GM12878 (cell line): Measurements from ENCODE around the gene TMEM161A. TPM values are rescaled to one million over a fixed set of nuclear protein-coding genes. Genes with fewer than 3 reads are reported as not detected.

Experiments
- ATAC-seq: fragments of 200-7000 bp; cut with Tn5 transposase; 3 replicates; pipeline ENCODE4 v1.9.1; 2020; ENCODE audit warnings: mild to moderate bottlenecking, moderate library complexity
- BruUV-seq: library from RNA; stranded (reverse); fragments of 400-500 nt; replicated peaks from 2 replicates; lab custom pipeline; 2021; lab: Mats Ljungman, UMichigan
- CTCF ChIA-PET: fragments of 300-600 bp; sonication (Branson Sonifier 250); formaldehyde crosslinking; extraction: SDS; loops from one replicate; lab custom pipeline; 2021; ENCODE audit warnings: inconsistent platforms; lab: Yijun Ruan, JAX
- POLR2A ChIA-PET: fragments of 350-600 bp; formaldehyde crosslinking; extraction: SDS; loops from one replicate; lab custom pipeline; 2021; ENCODE audit warnings: inconsistent platforms; lab: Charles Lee
- RAD21 ChIA-PET: fragments of 300-600 bp; sonication (Branson Sonifier 250); formaldehyde crosslinking; loops from one replicate; lab custom pipeline; 2023; ENCODE audit warnings: antibody characterized with exemption; ENCODE audit not compliant: unreplicated experiment; lab: Charles Lee
- SMC1A ChIA-PET: fragments of 300-600 bp; sonication (Branson Sonifier 250); formaldehyde crosslinking; loops from one replicate; lab custom pipeline; 2023; ENCODE audit not compliant: unreplicated experiment, uncharacterized antibody; lab: Charles Lee
- DNase-seq: peaks from one replicate; pipeline ENCODE4 v3.0.0-alpha.2; 2011; ENCODE audit warnings: low read depth, low spot score
- FAIRE-seq: peaks from 3 replicates; lab custom pipeline; 2011; peaks lifted over from hg19 to GRCh38; lab: Jason Lieb, UNC
- H2AFZ ChIP-seq: 2 replicates; pipeline ENCODE4 v1.6.0; 2011; ENCODE audit warnings: low read depth, low read length, control low read depth; ENCODE audit not compliant: control insufficient read depth
- H3K27ac ChIP-seq: 2 replicates; pipeline ENCODE4 v1.5.1; 2011; ENCODE audit warnings: control low read depth; ENCODE audit not compliant: control insufficient read depth, insufficient read depth
- H3K27me3 ChIP-seq, 2 experiments: replicated peaks in 1 of 2; 2 replicates each; pipeline versions ENCODE4 v1.6.0 to v1.6.1; 2011; ENCODE audit warnings: low read length in 1 of 2; ENCODE audit not compliant: control insufficient read depth in 2 of 2, insufficient read depth in 2 of 2
- H3K36me3 ChIP-seq, 2 experiments: 2 replicates each; pipeline ENCODE4 v1.5.1; 2011; ENCODE audit warnings: low read length in 1 of 2; ENCODE audit not compliant: control insufficient read depth in 2 of 2, insufficient read depth in 2 of 2
- H3K4me1 ChIP-seq: 2 replicates; pipeline ENCODE4 v1.6.1; 2011; ENCODE audit warnings: mild to moderate bottlenecking, low read length, moderate library complexity, mixed read lengths; ENCODE audit not compliant: control insufficient read depth, insufficient read depth
- H3K4me2 ChIP-seq: 2 replicates; pipeline ENCODE4 v1.6.0; 2011; ENCODE audit warnings: control low read depth; ENCODE audit not compliant: control insufficient read depth, insufficient read depth
- H3K4me3 ChIP-seq: fragments of 200-600 bp; sonication (generic); 2 replicates; pipeline ENCODE4 v1.5.1; 2016
- H3K79me2 ChIP-seq: 2 replicates; pipeline ENCODE4 v1.6.0; 2011; ENCODE audit warnings: low read length; ENCODE audit not compliant: control insufficient read depth, insufficient read depth
- H3K9ac ChIP-seq: 2 replicates; pipeline ENCODE4 v1.8.0; 2011; ENCODE audit warnings: low read length, control low read depth, mixed read lengths; ENCODE audit not compliant: control insufficient read depth, insufficient read depth
- H3K9me3 ChIP-seq: replicated peaks from 3 replicates; pipeline ENCODE4 v1.5.1; 2011; ENCODE audit warnings: mild to moderate bottlenecking, low read length; ENCODE audit not compliant: control insufficient read depth, insufficient read depth
- H4K20me1 ChIP-seq: 2 replicates; pipeline ENCODE4 v1.6.0; 2011; ENCODE audit not compliant: control insufficient read depth, insufficient read depth
- DPF2 ChIP-seq: fragments of 450-650 bp; IDR thresholded peaks from 2 replicates; pipeline ENCODE4 v1.6.1; 2017; ENCODE audit warnings: mild to moderate bottlenecking
- HDAC2 ChIP-seq: fragments of 200-600 bp; sonication (generic); IDR thresholded peaks from 2 replicates; pipeline ENCODE4 v1.6.1; 2017
- HDAC6 ChIP-seq: fragments of 200-600 bp; sonication (generic); IDR thresholded peaks from one replicate; pipeline ENCODE4 v1.8.0; 2017; ENCODE audit warnings: antibody characterized with exemption; ENCODE audit not compliant: unreplicated experiment
- HDGF ChIP-seq: fragments of 450-650 bp; IDR thresholded peaks from 2 replicates; pipeline ENCODE4 v1.6.1; 2016; ENCODE audit warnings: antibody characterized with exemption
- MEF2B ChIP-seq: fragments of 450-650 bp; IDR thresholded peaks from 2 replicates; pipeline ENCODE4 v1.6.1; 2018; ENCODE audit warnings: mild to moderate bottlenecking, moderate library complexity; ENCODE audit not compliant: partially characterized antibody, poor library complexity, severe bottlenecking
- NFYA ChIP-seq: IDR thresholded peaks from 2 replicates; pipeline ENCODE4 v1.6.1; 2011; ENCODE audit warnings: low read depth, mild to moderate bottlenecking, low read length, improper control_type of control experiment, borderline replicate concordance
- REST ChIP-seq: IDR thresholded peaks from 2 replicates; pipeline ENCODE4 v1.6.1; 2012; ENCODE audit warnings: mild to moderate bottlenecking, low read depth, low read length
- SKIL ChIP-seq: fragments of 450-650 bp; IDR thresholded peaks from 2 replicates; pipeline ENCODE4 v1.6.1; 2017; ENCODE audit warnings: mild to moderate bottlenecking, low read depth, inconsistent platforms; ENCODE audit not compliant: poor library complexity, severe bottlenecking
- SPI1 ChIP-seq: IDR thresholded peaks from 2 replicates; pipeline ENCODE4 v1.6.1; 2011; ENCODE audit warnings: low read depth, mild to moderate bottlenecking, low read length, moderate library complexity, borderline replicate concordance; ENCODE audit not compliant: insufficient read depth
- YBX1 ChIP-seq: fragments of 450-650 bp; IDR thresholded peaks from 2 replicates; pipeline ENCODE4 v1.6.1; 2016; ENCODE audit warnings: antibody characterized with exemption
- ZBTB4 ChIP-seq: fragments of 450-650 bp; formaldehyde crosslinking; IDR thresholded peaks from 2 replicates; pipeline ENCODE4 v1.4.0; 2022; ENCODE audit warnings: mild to moderate bottlenecking, moderate library complexity
- WGBS: methylation state at CpG from one replicate; pipeline ENCODE4 v1.1.6; 2016; ENCODE audit warnings: low lambda C conversion rate; ENCODE audit not compliant: insufficient replicate concordance, insufficient coverage; ENCODE audit errors: missing lambda C conversion rate; 5-methylcytosine and 5-hydroxymethylcytosine counted together
- in situ Hi-C: fragments of 300-500 bp; cut with MboI; formaldehyde crosslinking; loops from 9 replicates; pipeline ENCODE4 v1.14.3; 2018; ENCODE audit warnings: mixed read lengths
- intact Hi-C: fragments of 100-400 bp; cut with micrococcal nuclease; formaldehyde crosslinking; loops from one replicate; pipeline ENCODE4 v1.14.2; 2022; ENCODE audit not compliant: unreplicated experiment
- polyA plus RNA-seq, 11 experiments: library from polyadenylated mRNA; depleted of rRNA in 4 of 11; unstranded in 6 of 11; stranded (reverse) in 5 of 11; fragments of >200 nt; fragmentation: Nextera tagmentation in 4 of 11; fragmentation: Illumina TruSeq in 1 of 11; extraction: Ambion mirVana in 4 of 11; extraction: Trizol in 1 of 11; gene quantifications; 1 replicate in 1 of 11; 2 replicates in 10 of 11; pipeline versions ENCODE4 v1.2.1 to v1.2.3, GENCODE V29; 2011 to 2016; ENCODE audit warnings: inconsistent platforms in 2 of 11, missing spikeins in 2 of 11, low read depth in 1 of 11
- total RNA-seq, 4 experiments: library from RNA; depleted of rRNA in 3 of 4; stranded (reverse); fragments of >200 nt in 3 of 4; fragmentation: Illumina TruSeq in 1 of 4; extraction: Trizol in 1 of 4; gene quantifications; 2 replicates each; pipeline versions ENCODE4 v1.2.1 to v1.2.3, GENCODE V29; 2013 to 2021
- TF ChIP-seq, protein P1 (sequence below): fragments of 450-650 bp; IDR thresholded peaks from 2 replicates; pipeline ENCODE4 v1.6.1; 2016; ENCODE audit warnings: mild to moderate bottlenecking
- TF ChIP-seq, protein P2 (sequence below): fragments of 450-650 bp; IDR thresholded peaks from 2 replicates; pipeline ENCODE4 v1.6.1; 2017; ENCODE audit warnings: mild to moderate bottlenecking

The TMEM161A gene
- total and polyA plus RNA-seq, 10 of the 15 experiments (the other 5 are each of a cell fraction or from before 2014, with no cell fraction given): 1.1 to 37.1 (median 19.0) TPM

DNA sequence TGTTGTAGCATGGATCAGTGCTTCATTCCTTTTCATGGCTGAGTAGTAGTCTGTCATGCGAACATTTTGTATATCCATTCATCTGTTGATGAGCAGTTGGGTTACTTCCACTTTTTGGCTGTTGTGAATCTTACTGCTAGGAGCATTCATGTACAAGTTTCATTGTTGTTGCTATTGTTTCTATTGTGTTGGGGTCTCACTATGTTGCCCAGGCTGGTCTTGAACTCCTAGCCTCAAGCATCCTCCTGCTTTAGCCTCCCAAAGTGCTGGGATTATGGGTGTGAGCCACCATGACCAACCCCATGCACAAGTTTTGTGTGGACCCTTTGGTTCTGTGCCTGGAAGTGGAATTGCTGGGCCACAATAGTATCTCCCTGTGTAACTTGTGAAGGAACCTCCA is 58.7 kb downstream of the TMEM161A start:
- ATAC-seq (no peak), FAIRE-seq (no peak), DNase-seq (no peak)
- no peak overlapping the region for H2AFZ ChIP-seq
- H3K79me2 ChIP-seq: no peaks in the 10 kb centered on the region
- no peaks in the 10 kb centered on the region for H3K4me1 ChIP-seq
- H3K36me3 ChIP-seq: no peaks in the 10 kb centered on the region; a peak in 2 of 4 replicates
- BruUV-seq: no TSS peak
- WGBS: 41% methylated on average over 1 of the region's 1 CpG
- in situ Hi-C loops: no loop called here
- ChIA-PET SMC1A (no interaction called here), RAD21 (no interaction called here), POLR2A (no interaction called here), CTCF (no interaction called here)
- no peak overlapping the region for H3K9ac ChIP-seq
- H4K20me1 ChIP-seq: 0 out of 2 replicates have a peak, but pooled peaks cover 3% of the 10 kb centered on the region
- H3K27ac ChIP-seq: no peak overlapping the region
- no peaks in the 10 kb centered on the region for H3K9me3 ChIP-seq
- intact Hi-C loops: no loop called here
- no peaks in the 10 kb centered on the region for H3K27me3 ChIP-seq
- no peak overlapping the region for H3K4me2 ChIP-seq
- no peak overlapping the region for H3K4me3 ChIP-seq
- TF ChIP-seq DPF2 (no peak), ZBTB4 (CRISPR knock-in tag) (no peak), SKIL (no peak), HDGF (no peak), YBX1 (no peak), NFYA (no peak), REST (no peak), HDAC2 (no peak), SPI1 (no peak), MEF2B (no peak), HDAC6 (no peak)
- TF ChIP-seq, protein P1, sequence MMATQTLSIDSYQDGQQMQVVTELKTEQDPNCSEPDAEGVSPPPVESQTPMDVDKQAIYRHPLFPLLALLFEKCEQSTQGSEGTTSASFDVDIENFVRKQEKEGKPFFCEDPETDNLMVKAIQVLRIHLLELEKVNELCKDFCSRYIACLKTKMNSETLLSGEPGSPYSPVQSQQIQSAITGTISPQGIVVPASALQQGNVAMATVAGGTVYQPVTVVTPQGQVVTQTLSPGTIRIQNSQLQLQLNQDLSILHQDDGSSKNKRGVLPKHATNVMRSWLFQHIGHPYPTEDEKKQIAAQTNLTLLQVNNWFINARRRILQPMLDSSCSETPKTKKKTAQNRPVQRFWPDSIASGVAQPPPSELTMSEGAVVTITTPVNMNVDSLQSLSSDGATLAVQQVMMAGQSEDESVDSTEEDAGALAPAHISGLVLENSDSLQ: no peak
- TF ChIP-seq, protein P2, sequence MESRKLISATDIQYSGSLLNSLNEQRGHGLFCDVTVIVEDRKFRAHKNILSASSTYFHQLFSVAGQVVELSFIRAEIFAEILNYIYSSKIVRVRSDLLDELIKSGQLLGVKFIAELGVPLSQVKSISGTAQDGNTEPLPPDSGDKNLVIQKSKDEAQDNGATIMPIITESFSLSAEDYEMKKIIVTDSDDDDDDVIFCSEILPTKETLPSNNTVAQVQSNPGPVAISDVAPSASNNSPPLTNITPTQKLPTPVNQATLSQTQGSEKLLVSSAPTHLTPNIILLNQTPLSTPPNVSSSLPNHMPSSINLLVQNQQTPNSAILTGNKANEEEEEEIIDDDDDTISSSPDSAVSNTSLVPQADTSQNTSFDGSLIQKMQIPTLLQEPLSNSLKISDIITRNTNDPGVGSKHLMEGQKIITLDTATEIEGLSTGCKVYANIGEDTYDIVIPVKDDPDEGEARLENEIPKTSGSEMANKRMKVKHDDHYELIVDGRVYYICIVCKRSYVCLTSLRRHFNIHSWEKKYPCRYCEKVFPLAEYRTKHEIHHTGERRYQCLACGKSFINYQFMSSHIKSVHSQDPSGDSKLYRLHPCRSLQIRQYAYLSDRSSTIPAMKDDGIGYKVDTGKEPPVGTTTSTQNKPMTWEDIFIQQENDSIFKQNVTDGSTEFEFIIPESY: no peak
